NT2/D1 (cell line): Measurements from ENCODE around the gene DOCK6.

Experiments used
- SUZ12 ChIP-seq: IDR thresholded peaks from 2 replicates; pipeline ENCODE4 v1.6.1; 2011; ENCODE audit not compliant: insufficient read length, insufficient read depth; ENCODE audit errors: extremely low read depth
- ZNF274 ChIP-seq: IDR thresholded peaks from 2 replicates; pipeline ENCODE4 v1.6.1; 2011; ENCODE audit warnings: mild to moderate bottlenecking, low read depth, low read length

GRCh38 chr19:11190501-11190900, 71.8 kb downstream of the DOCK6 start:
- TF ChIP-seq ZNF274, result no peak
- no peak for TF ChIP-seq SUZ12
